ENCODE measurements around the gene PRMT2.

DNA sequence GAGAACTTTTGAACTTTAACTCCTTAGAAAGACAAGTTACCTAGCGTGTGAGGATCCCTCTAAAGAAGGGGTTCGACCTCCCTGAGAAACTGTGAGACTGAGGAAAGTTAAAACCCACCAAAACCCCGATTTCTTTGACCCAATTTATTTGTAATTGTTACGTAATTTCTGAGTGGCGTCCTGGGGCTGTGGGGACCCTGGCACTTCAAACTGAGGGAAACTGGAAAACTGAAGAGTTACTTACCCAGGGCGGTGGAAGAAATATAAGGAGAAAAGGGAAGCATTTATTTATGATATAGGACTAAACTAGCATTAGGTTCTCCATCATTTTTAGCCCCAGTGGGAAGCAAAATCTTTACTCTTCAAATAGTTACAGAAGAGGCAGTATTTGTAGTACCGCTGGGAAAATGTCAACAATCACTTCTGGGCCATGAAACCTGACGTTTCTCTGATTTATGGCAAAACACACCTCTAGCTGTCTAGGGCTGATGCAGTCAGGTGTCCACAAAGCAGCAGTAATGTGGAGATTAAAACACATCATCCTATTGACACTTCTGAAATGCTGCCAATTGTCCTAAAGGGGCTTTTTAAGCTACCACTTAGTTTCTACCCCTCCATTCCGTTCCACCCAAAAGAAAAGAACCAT lies 31.0 kb upstream of the PRMT2 start:
- no peak for TF ChIP-seq EZH2 (IDR thresholded peaks at IDR 0.05; ENCODE audit: borderline replicate concordance, insufficient read depth, low read depth, low read length, poor library complexity, severe bottlenecking)
- TF ChIP-seq, protein P1, sequence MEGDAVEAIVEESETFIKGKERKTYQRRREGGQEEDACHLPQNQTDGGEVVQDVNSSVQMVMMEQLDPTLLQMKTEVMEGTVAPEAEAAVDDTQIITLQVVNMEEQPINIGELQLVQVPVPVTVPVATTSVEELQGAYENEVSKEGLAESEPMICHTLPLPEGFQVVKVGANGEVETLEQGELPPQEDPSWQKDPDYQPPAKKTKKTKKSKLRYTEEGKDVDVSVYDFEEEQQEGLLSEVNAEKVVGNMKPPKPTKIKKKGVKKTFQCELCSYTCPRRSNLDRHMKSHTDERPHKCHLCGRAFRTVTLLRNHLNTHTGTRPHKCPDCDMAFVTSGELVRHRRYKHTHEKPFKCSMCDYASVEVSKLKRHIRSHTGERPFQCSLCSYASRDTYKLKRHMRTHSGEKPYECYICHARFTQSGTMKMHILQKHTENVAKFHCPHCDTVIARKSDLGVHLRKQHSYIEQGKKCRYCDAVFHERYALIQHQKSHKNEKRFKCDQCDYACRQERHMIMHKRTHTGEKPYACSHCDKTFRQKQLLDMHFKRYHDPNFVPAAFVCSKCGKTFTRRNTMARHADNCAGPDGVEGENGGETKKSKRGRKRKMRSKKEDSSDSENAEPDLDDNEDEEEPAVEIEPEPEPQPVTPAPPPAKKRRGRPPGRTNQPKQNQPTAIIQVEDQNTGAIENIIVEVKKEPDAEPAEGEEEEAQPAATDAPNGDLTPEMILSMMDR (IDR thresholded peaks at IDR 0.05), result no peak

Measured in B cell (primary cell).